Mucosa of gallbladder (tissue), 1 donor: ENCODE results near the gene CYP1B1. TPM values are rescaled to one million over a fixed set of nuclear protein-coding genes. Genes with fewer than 3 reads are reported as not detected.
"Not testable (repeated sequence)": the region's sequence is repeated elsewhere in the genome, so short reads cannot be mapped to it uniquely, and the experiment has no call there.

Experiments used
- DNase-seq: peaks from one replicate; pipeline ENCODE4 v3.0.0-alpha.2; 2020; ENCODE audit warnings: low spot score
- total RNA-seq: library from RNA; stranded (reverse); gene quantifications from one replicate; pipeline ENCODE4 v1.2.1, GENCODE V29; 2021
- donor health status: DM: no; HTN: no; CAD: no.

The CYP1B1 gene
- total RNA-seq, 1 donor from 2014 or later, result 25.4 TPM

- DNase-seq, result no peak
Measured at GRCh38 chr2:38098421-38099098, 22.6 kb upstream of the CYP1B1 start.

- no peak for DNase-seq
Measured at GRCh38 chr2:38097988-38098385, 22.0 kb upstream of the CYP1B1 start.

DNA sequence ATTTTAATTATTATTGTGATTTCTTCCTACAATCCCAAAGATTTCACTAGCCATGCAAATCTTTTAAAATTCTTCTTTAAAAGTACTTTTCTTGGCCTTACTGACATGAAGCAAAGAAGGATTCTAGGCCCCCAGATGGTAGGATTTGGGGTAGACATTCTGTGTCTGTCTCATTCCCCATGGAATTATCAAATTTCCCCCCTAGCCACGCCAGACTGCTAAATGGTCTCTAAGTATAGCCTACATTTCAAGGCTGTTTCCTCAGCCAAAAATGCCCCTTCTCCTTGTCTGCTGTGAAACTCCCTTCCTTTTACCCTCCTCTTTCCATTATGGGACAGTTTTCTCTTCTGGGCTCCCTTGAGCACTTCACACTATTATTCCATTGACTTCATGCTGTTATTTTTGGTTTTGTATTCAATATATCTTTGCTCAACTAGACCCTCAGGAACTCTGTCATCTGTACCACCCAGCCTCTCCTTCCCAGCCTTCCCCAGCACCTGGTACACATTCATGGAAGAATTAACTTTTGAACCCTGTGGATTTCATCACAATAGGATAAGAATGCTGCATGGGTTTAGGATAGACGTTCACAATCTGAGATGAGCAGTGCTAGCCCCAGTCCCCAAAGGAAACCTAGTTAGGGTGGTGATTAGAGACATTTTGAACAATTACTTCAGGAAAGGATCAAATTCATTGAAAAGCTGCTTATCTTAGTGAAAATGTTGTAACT lies 21.5 kb upstream of the CYP1B1 start:
- DNase-seq, result no peak

DNA sequence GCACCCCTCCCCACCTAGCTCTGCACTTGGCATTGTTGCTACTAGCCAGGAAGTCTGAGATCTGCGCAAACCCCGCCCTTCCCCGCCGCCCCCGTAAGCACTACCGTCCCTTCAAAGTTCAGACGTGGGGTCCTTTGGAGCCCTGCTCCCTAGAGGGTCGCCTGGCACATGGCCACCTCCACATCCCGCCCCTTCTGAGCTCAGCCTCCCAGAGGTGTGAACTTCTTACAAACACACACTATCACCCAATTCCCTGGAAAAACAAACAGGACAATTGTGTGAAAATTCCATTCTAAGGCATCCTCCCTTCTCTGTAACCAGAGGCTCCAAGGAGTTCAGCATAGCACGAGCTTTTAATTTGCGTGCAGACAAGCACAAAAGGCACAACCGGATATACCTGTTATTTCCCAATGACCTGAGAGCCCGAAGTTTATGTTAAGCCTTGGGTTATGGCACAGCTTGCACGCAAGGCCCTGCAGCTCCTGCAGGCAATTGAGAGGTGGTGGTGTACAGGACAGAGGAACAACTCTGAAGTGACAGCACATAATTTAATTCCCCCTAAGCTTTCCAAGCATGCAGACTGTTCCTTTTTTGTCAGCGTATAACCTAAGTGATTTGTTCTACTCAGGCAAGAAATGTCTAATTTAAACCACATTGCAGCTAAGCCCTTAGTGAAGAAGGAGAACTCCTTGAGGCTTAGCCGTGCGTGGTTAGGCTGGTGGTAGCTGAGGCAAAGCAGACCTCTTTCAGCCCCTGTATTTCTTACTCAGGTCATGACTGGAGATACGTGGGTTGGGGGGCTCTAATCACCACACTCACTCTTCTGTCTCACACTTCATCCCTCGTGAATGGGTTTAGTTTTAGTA lies 20.3 kb upstream of the CYP1B1 start:
- DNase-seq, result no peak

DNA sequence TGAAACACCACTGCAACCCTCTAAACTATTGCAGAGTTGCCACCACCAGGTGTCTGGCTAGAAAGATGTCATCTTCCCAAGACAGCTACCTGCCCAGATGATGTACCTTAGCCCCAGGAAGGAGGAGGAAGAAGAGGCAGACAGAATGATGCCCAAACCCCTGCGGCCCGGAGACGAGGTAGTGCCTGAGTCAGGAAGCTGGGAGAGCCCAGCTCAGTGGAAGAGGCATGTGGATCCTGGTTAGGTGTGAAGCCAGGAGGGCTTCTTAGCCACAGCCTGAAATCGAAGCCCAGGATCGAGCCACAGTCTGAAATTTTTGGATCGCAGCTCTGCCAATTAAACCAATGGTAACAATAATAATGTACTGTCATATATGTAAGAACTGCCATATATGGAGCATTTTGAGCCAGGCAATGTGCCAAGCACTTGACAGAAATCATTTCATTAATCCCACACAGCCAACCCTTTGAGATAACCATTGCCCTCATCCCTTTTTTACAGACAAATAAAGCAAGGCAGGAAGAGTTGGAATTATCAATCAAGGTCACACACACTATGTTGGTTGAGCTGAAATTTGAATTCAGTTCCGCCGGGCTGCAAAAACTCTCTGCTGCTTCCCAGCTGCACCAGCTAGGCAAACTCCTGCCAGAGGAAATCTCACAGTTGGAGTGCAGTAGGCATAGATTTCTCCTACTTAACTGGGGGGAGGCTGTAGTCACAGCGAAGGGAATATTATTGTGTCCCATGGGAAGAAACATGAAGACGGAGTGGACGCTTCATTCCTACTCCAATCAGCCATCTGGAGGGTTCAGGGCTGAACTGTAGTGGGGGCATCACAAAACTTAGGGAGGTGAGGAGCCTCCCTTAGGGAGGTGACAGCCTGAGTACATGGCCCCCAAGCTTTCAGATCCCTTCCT lies 19.4 kb upstream of the CYP1B1 start:
- DNase-seq, result no peak

DNA sequence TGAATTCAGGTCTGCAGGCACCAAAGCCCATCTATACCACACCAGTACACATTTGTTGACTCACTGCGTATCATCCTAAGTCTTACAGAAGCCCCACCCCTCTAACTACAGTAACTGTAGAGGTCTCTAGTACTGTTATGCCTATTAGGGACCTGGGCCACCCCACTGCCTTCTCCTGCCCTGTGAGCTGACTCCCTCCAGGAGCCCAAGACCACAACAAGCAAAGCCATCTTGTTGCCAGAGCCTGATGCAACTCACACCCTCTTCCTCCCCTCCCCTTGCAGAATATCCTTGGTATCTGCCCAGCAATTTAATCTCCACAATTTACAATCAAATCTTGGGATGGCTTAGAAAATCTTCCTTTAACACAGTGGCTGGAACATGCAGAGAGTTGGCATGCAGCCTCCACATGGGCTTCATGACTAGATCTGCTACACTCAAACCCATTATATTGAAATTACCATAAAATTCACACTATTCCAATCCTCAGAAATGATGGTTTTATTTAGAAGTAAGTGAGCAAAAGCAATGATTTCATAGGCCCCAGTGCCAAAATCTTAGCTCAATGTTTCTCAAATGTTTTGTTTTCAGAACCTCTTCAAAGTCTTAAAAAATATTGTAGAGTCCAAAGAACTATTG lies 17.7 kb upstream of the CYP1B1 start:
- no peak for DNase-seq

DNA sequence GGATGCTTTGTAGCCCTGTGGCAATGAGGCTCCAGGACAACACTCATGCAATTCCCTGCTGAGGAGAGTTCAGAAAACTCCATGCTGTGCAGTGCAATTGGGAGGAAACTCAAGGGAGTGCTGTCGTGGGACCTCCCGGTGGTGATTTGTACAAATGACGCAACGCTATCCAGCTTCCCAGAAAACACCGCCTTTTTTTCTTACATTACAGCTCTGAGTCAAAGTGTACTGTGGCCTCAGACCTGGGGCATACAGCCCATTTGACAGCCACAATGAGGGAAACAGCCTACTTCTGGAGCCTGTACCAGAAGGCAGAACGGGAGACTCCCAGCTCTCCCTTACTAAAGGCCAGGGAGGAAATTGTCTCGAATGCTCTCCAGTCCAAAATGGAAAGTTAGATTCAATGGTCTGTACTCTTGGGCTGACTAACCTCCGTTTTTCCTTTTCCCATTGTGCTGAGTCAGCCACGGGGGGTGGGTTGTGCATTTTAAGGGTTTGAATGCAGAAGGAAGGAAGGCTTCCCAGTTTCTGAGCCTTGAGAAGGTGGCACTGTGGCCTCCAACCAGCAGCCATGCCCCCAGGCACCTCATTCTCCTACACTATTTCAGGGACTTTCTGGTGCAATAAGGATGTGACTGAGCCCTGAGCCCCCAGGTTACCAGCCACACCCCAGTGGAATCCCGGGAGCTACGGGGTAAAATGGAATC lies 16.4 kb upstream of the CYP1B1 start:
- DNase-seq, result no peak

DNA sequence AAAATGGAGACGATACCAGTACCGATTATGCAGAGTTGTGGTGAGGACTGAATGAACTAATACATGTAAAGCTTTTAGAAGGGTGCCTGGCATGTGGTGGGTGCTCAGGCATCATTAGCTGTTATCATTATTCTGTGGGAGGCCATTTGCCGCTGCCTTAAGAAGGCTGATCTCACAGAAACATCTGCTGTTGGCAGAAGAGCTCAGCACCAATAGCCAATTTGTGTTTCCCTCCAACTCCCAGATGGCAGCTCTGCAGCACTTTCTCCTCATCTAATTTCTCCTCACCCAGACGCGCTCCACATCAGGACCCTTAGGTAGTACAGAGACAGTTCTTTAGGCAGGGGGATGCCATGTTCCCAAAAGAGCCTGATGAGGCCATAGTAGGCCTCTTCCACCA lies 15.8 kb upstream of the CYP1B1 start:
- DNase-seq, result no peak

DNA sequence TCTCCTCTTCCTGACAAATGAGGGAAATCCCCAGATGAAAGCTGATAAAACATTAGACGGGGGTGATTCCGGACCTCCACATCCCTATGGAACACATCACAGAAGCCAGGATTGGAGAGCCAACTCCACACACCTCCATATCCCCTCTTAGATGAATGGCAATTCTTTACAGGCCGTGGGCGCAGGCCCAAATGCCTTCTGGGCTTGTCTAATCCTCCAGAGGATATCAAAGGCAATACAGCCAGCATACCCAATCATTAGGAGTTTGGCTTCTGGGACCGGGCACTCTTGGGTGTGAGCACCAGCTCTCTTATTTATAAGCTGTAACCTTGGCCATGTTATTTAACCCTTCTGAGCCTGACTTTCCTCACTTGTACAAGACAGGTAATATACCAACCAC lies 15.0 kb upstream of the CYP1B1 start:
- DNase-seq, result no peak

DNA sequence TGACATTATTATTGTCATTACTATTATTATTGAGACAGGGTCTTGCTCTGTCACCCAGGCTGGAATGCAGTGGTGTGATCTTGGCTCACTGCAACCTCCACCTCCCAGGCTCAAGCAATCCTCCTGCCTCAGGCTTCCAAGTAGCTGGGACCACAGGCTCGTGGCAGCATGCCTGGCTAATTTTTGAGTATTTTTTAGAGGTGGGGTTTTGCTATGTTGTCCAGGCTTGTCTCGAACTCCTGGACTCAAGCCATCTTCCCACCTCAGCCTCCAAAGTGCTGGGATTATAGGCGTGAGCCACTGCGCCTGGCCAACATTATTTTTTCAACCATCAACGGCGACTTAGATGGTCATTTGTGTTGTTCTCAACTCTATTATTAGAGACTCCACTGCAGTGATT lies 14.3 kb upstream of the CYP1B1 start:
- not testable (repeated sequence) for DNase-seq

- not testable (repeated sequence) for DNase-seq
Measured at GRCh38 chr2:38085998-38086698, 10.2 kb upstream of the CYP1B1 start.

DNA sequence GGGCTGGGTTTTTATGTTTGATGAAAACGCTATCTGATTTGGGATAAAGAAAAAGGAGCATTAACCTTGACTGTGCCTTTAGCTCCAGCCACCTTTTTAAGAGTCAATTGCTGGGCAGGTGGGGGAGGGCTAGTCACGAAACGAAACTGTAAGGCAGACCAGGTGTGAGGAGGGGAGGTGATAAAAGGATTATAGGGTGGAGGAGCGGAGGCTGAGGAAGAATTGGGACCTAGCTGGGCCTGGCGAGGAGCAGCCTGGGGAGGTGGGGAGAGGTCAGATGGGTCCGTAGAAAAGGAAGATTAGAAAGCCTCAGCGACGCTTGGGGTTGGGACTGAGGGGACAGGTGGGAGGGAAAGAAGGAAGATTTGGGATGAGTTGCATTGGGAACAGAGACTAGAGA lies 8.6 kb upstream of the CYP1B1 start:
- not testable (repeated sequence) for DNase-seq

- not testable (repeated sequence) for DNase-seq
Measured at GRCh38 chr2:38082727-38083126, 6.8 kb upstream of the CYP1B1 start.

GRCh38 chr2:38080346-38080745 lies 4.4 kb upstream of the CYP1B1 start:
- DNase-seq, result no peak

- DNase-seq, result no peak
Measured at GRCh38 chr2:38079116-38080052, 3.4 kb upstream of the CYP1B1 start.

- DNase-seq, result peak; percentile 62
Measured at GRCh38 chr2:38077431-38077769, 1.4 kb upstream of the CYP1B1 start.

GRCh38 chr2:38076710-38077430 lies 919 bp upstream of the CYP1B1 start:
- DNase-seq, result peak; percentile 73

- DNase-seq, result peak; percentile 79
Measured at GRCh38 chr2:38076152-38076709, 280 bp upstream of the CYP1B1 start.
